ENCODE data around the gene DUSP9.
"Not testable (repeated sequence)": the region's sequence is repeated elsewhere in the genome, so short reads cannot be mapped to it uniquely, and the experiment has no call there.

Gene DUSP9

GRCh38 chrX:153671589-153672530, 24.9 kb downstream of the DUSP9 start:
- DNase-seq (ENCODE audit: low read depth in 2 of 2) = no peak

- no peak for DNase-seq (ENCODE audit: low read depth in 2 of 2)
Observed at GRCh38 chrX:153672531-153673427, 25.8 kb downstream of the DUSP9 start.

DNA sequence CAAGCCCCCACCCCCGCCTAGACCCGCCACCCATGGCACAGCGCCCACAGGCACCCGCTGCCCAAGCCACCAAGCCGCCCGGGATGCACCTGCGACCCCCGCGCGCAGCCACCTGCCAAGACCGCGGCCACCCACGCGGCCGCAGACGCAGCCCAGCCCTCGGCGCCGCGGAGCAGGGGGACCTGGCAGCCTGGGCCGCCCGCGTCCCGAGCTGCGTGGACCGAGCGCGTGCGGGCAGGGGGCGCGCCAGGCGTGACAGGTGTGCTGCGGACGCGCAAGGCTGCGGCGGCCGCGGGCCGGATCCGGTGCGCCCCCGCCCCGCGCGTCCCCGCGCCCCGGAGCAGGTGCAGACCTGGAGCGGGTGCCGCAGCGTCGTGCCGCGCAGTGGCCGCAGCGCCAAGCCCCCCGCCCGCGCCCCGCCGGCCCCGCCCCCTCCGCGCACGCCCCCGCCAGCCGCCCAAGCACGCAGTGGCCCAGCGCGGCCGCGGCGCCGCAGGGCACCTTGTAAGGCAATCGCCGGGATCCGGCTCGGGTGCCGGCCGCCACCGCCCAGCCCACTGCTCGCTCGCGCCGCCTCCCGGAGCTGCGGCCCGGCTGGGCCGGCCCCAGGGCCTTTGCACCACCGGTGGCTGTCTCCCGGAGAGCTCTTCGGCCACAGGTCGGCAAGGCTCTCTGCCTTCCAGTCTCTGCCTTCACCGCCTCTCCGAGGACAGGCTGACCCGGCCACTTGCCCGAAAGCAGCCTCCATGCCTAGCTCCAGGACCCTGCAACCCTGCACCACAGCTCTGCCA, 26.6 kb downstream of the DUSP9 start, which contains the start of gene PNCK:
Gene PNCK (minus strand): TSS at position 386 of the 791 bp plus-strand sequence. CDS start 737 bp downstream, outside the sequence.
- no peak for DNase-seq (ENCODE audit: low read depth in 2 of 2)

DNA sequence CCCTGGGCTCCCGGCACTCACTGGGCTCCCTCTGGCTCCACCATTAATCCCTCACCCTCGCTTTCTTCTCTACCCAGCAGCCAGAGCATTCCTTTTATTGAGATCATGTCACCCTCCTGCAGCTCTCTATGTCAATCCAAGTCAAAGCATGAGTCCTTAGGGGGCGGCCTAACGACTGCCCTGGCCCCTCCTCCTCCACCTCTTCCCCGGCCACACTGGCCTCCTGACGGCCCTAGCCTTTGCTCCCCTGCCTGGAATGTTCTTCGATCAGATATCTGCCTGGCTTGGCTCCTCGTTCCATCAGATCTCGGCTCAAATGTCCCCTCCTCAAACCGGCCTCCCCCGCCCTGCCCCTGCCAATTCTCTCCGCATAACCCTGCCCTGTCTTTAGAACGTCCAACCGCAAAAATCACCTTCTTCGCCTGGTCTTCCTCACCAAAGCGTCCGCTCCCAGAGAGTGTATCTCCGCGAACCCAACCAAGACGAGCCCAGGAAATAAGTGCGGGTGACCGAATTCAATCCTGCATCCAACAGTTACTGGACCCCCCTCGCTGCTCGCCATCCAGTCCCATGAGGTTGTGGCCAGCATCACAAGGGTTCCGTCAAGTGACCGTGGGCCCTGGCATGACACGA, 27.3 kb downstream of the DUSP9 start:
- DNase-seq (ENCODE audit: low read depth in 2 of 2) = no peak

GRCh38 chrX:153681175-153681574, 34.2 kb downstream of the DUSP9 start:
- DNase-seq (ENCODE audit: low read depth in 2 of 2) = no peak

DNA sequence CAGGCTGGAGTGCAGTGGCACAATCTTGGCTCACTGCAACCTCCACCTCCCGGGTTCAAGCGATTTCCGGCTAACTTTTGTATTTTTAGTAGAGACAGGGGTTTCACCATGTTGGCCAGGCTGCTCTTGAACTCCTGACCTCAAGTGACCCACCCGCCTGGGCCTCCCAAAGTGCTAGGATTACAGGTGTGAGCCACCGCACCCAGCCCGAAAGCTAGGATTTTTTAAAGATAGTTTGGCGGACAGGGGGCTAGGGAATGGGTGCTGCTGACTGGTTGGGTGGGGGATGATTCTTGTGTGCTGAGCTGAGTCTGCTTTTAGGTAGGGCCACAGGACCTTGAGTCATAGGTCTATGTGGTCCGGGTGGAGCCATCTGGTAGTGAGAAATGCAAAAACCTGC, 36.5 kb downstream of the DUSP9 start:
- DNase-seq (ENCODE audit: low read depth in 2 of 2) = not testable (repeated sequence)

- no peak for DNase-seq (ENCODE audit: low read depth in 2 of 2)
Observed at GRCh38 chrX:153684467-153685155, 37.6 kb downstream of the DUSP9 start.

- DNase-seq (ENCODE audit: low read depth in 2 of 2) = no peak
Observed at GRCh38 chrX:153685156-153685536, 38.1 kb downstream of the DUSP9 start.

DNA sequence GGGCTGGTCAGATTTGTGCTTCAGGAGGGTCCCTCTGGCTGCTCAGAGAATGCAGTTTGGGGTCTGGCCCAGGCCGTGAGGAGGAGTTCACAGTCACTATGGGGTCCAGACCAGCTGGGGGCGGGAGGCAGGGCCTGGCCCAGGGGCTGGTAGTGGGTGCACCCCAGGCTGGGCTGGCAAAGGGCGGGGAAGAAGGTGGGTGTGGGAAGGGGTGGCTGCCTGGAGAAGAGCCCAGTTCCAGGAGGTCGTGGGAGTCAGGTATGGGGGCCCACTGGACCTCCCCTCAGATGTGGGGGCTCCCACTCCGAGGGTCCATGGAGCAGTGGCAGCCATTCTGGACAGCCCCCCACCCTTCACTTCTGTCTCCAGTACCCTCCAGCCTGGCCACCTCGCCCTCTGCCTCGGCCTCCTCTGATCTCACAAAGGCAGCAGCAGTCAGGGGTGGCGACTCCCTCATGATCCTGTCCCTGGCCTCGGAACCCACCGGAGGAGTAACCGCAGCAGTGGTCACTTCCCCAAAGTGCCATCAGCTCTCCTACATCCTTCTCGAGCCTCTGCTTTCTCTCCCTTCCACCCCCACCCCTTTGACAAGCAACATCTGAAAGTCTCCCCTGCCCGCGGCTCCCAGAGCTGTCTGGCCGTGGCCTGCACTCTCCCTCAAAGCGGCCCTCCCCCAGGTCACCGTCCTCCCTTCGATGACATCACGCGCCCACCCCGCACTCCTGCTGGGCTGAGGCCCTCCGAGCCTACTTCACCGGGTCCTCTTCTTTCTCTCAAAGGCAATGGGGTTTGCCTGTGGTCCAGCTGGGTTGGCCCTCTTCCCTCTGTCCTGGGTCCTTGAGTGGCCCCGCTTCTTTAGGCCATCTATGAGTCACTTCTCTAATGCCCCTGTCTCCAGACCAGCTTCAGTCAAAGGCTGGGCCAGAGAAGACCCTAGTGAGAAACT, 39.0 kb downstream of the DUSP9 start:
- DNase-seq (ENCODE audit: low read depth in 2 of 2) = no peak

DNA sequence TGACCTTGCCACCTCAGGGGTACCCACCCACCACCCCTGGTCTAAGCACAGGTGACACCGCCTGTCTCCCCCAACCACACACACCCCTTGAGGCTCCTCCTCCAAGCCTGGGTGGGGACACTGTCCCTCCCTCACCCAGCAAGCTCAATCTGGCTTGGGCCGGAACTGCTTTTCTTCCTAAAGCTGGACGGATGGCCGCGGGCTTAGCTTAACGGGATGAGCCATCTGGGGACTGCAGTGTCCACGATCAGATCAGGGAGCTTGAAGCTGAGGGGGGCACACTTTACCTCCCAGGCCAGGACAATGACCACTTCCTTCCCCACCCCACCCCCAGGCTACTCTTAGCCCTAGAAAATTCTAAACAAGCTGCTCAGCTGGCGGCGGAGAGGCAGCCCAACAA, 39.7 kb downstream of the DUSP9 start:
- no peak for DNase-seq (ENCODE audit: low read depth in 2 of 2)

GRCh38 chrX:153687121-153688039, 40.4 kb downstream of the DUSP9 start, which contains the start of gene SLC6A8:
Gene SLC6A8 (plus strand): TSS chrX:153687926. CDS start chrX:153688575, 649 bp downstream.
- DNase-seq (ENCODE audit: low read depth in 2 of 2) = no peak

DNA sequence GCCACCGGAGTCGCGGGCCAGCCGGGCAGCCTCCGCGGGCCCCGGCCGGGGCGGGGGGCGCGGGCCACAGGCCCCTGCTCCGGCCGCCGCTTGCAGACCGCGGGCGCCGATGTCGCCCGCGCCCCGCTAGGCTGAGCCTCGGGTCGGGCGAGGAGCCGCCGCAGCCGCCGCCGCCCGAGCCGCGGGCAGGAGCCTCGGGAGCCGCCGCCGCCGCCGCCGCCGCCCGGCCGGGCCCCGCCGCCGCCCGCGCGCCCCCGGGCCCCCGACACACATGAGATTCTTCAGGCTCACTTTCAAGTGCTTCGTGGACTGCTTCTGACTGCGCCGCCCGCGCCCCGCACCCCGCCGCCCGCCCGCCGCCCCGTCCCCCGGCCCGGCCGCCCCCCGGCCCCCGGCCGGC, 41.1 kb downstream of the DUSP9 start:
- no peak for DNase-seq (ENCODE audit: low read depth in 2 of 2)

DNA sequence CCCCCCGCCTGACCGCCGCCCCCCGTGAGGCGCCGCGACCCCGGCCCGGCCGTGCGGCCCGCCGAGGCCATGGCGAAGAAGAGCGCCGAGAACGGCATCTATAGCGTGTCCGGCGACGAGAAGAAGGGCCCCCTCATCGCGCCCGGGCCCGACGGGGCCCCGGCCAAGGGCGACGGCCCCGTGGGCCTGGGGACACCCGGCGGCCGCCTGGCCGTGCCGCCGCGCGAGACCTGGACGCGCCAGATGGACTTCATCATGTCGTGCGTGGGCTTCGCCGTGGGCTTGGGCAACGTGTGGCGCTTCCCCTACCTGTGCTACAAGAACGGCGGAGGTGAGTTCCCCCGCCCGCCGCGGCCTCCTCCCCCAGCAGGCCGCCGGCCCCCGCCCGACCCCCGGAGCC, 41.5 kb downstream of the DUSP9 start:
- DNase-seq (ENCODE audit: low read depth in 2 of 2) = no peak

- DNase-seq (ENCODE audit: low read depth in 2 of 2) = no peak
Observed at GRCh38 chrX:153688911-153689590, 42.0 kb downstream of the DUSP9 start.

DNA sequence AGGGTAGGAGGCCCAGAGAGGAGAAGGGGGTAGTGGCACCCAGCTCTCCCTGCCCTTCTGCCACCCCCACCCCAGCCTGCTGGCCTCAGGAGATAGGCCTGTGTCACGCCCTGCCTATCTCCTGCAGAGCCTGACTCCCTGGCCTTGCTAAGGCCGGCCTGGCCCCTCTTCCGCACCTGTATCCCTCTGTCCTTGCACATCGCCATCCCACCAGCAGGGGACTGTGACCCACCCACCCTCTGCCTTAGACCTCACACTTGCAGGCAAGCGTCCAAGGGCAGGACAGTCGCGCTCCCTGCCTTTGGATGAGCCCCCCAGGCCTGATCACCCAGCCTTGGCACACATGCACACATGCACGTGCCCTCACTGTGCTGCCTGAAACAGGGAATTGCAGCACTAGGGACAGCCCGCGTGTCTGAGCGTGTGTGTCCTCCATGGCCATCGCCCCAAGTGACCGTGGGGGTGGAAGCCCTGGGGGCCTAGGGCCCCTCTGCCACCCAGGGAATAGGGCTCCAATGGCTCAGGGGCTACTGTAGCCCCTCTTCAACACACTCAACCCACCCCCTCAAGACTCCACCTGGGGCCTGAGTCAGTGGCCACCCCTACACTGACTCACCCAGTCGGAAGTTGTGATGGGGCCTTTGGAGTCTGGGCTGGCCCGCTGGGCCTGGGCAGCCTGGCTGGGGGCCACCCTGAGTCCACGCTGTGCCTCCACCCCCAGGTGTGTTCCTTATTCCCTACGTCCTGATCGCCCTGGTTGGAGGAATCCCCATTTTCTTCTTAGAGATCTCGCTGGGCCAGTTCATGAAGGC, 42.9 kb downstream of the DUSP9 start:
- no peak for DNase-seq (ENCODE audit: low read depth in 2 of 2)

- no peak for DNase-seq (ENCODE audit: low read depth in 2 of 2)
Observed at GRCh38 chrX:153690466-153690865, 43.5 kb downstream of the DUSP9 start.
